Esophagus squamous epithelium (tissue), 5 donors: ENCODE results near the gene MCM3. TPM values are rescaled to one million over a fixed set of nuclear protein-coding genes. Genes with fewer than 3 reads are reported as not detected.

ENCODE experiments used
- DNase-seq: peaks from one replicate; lab custom pipeline; 2025; lab: John Stamatoyannopoulos, UW
- H3K27ac ChIP-seq, 4 donors: fragments of 200-600 bp; sonication (generic); one replicate each; pipeline ENCODE4 v1.5.1; 2016 to 2019; ENCODE audit warnings: mild to moderate bottlenecking in 1 of 4
- H3K27me3 ChIP-seq, 4 donors: fragments of 200-600 bp; sonication (generic); 1 replicate in 3 of 4; 2 replicates in 1 of 4; pipeline versions ENCODE4 v1.5.1 to v1.6.0; 2017 to 2021; ENCODE audit warnings: antibody characterized with exemption in 1 of 4
- H3K36me3 ChIP-seq, 3 donors: fragments of 200-600 bp; sonication (generic); one replicate each; pipeline ENCODE4 v1.5.1; 2016 to 2019
- H3K4me1 ChIP-seq, 3 donors: fragments of 200-600 bp; sonication (generic); one replicate each; pipeline ENCODE4 v1.5.1; 2017 to 2019
- H3K4me3 ChIP-seq, 4 donors: fragments of 200-600 bp; sonication (generic); 1 replicate in 3 of 4; 2 replicates in 1 of 4; pipeline ENCODE4 v1.5.1; 2016 to 2019; ENCODE audit warnings: mild to moderate bottlenecking in 2 of 4, moderate library complexity in 1 of 4
- H3K9me3 ChIP-seq, 3 donors: fragments of 200-600 bp; sonication (generic); one replicate each; pipeline ENCODE4 v1.5.1; 2016 to 2019
- POLR2A ChIP-seq, 4 donors: fragments of 450-650 bp; IDR thresholded peaks; one replicate each; pipeline ENCODE4 v1.6.1; 2017; ENCODE audit warnings: antibody characterized with exemption in 4 of 4, mild to moderate bottlenecking in 4 of 4, moderate library complexity in 3 of 4
- WGBS, 2 donors: methylation state at CpG; one replicate each; pipeline ENCODE4 v1.1.5; 2018; 5-methylcytosine and 5-hydroxymethylcytosine counted together
- intact Hi-C: fragments of 100-400 bp; cut with DNase I; formaldehyde crosslinking; loops from one replicate; pipeline ENCODE4 v1.15.0; 2022
- total RNA-seq, 4 donors: library from RNA; depleted of rRNA; stranded (reverse); fragments of >200 nt; gene quantifications; one replicate each; pipeline ENCODE4 v1.1.0, GENCODE V29; 2016
- TF ChIP-seq, protein P1 (sequence below), 6 experiments: fragments of 450-650 bp in 4 of 6; fragments of 200-600 bp in 2 of 6; sonication (generic) in 2 of 6; IDR thresholded peaks; one replicate each; pipeline ENCODE4 v1.5.1; 2016 to 2019; ENCODE audit warnings: antibody characterized with exemption in 6 of 6, mild to moderate bottlenecking in 4 of 6, moderate library complexity in 4 of 6
- donor health status: DM: yes; HTN: yes; CAD: no.

Gene MCM3
- total RNA-seq, 4 donors from 2014 or later: 37.5 to 70.3 (median 47.7) TPM

DNA sequence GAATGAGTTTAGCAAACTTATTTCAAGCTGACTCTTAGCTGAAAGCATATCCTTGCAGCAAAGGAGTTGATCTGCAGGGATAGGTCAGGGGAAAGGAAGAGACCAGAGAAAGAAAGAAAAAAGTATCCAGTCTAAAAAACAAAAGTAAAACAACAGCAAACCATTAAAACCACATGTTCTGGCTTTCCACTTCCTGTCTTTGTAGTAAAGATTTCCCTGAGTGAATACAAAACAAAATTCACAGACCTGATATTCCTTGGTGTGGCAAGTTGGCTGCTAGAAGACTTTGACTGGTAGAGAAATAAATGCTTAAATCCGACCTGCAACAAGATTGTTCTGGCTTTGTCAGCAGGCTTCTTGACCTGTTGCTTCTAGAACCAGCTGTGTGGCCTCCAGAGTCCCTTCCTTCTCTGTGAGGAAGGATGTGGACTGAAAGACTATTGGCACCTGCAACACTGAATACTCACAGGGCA, 23.4 kb upstream of the MCM3 start:
- intact Hi-C loops: no loop called here
- no peak overlapping the region for H3K4me3 ChIP-seq
- H3K9me3 ChIP-seq: no peaks in the 10 kb centered on the region
- H3K27ac ChIP-seq: no peak overlapping the region
- no peaks in the 10 kb centered on the region for H3K27me3 ChIP-seq
- H3K4me1 ChIP-seq: peaks cover 0 to 43% (median 17%) of the 10 kb centered on the region in 3 donors
- no peak for DNase-seq
- 29 to 67% methylated on average over 1 of the region's 1 CpG for WGBS, 2 donors
- no peaks in the 10 kb centered on the region for H3K36me3 ChIP-seq
- no peak for TF ChIP-seq POLR2A (IDR thresholded peaks at IDR 0.05)
- TF ChIP-seq, protein P1, sequence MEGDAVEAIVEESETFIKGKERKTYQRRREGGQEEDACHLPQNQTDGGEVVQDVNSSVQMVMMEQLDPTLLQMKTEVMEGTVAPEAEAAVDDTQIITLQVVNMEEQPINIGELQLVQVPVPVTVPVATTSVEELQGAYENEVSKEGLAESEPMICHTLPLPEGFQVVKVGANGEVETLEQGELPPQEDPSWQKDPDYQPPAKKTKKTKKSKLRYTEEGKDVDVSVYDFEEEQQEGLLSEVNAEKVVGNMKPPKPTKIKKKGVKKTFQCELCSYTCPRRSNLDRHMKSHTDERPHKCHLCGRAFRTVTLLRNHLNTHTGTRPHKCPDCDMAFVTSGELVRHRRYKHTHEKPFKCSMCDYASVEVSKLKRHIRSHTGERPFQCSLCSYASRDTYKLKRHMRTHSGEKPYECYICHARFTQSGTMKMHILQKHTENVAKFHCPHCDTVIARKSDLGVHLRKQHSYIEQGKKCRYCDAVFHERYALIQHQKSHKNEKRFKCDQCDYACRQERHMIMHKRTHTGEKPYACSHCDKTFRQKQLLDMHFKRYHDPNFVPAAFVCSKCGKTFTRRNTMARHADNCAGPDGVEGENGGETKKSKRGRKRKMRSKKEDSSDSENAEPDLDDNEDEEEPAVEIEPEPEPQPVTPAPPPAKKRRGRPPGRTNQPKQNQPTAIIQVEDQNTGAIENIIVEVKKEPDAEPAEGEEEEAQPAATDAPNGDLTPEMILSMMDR (IDR thresholded peaks at IDR 0.05): no peak

DNA sequence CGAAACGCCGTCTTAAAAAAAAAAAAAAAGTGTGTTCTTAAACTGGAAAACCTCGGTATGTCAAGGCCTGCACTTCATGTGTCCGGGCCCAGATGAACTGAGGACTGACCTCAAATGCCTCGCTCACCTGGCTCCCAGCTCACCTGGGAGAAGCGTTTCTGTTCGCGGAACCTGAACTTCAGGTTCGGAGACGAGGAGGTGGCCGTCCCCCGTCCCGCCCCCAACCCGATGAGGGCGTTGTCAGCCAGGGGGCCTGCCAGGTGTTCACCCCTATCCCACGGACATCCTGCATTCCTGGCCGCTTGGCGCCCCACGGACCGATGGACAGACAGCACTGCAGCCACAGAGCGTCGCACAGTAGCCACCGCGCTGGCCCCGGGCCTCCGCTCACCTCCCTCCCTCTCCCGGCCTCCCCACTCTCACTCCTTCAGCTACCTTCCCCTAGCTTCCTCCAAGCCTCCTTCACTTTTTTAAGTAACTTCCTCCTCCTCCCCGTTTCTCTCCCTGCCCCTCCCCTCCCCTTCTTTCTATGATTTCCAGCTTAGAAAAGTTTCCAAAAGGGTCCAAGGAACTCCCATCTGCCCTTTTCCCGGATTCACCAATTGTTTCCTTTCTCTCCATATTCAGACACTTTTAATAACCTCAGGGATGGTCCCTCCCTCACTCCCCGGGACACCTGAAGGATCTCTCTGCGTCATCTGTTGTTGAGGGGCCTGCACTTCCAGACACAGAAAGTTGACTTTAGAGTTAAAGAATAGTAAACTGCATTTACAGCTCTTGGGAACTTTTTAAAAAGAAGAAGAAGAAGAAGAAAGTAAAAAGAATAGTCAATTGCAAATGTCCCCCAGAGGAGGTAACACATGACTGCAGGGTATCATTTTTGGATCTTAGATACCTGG, 22.7 kb upstream of the MCM3 start:
- 56 to 74% methylated on average over 24 to 30 of the region's 32 CpGs for WGBS, 2 donors
- Histone ChIP-seq H3K9me3 (no peaks in the 10 kb centered on the region), H3K4me3 (no peak overlapping the region), H3K36me3 (no peaks in the 10 kb centered on the region), H3K27ac (peak overlapping the region in 2 of 4 donors; percentile 21 to 34), H3K27me3 (no peaks in the 10 kb centered on the region), H3K4me1 (peaks cover 0 to 43% (median 17%) of the 10 kb centered on the region in 3 donors)
- no peak for DNase-seq
- intact Hi-C loops: no loop called here
- TF ChIP-seq, protein P1 (IDR thresholded peaks at IDR 0.05): no peak
- no peak for TF ChIP-seq POLR2A (IDR thresholded peaks at IDR 0.05)

DNA sequence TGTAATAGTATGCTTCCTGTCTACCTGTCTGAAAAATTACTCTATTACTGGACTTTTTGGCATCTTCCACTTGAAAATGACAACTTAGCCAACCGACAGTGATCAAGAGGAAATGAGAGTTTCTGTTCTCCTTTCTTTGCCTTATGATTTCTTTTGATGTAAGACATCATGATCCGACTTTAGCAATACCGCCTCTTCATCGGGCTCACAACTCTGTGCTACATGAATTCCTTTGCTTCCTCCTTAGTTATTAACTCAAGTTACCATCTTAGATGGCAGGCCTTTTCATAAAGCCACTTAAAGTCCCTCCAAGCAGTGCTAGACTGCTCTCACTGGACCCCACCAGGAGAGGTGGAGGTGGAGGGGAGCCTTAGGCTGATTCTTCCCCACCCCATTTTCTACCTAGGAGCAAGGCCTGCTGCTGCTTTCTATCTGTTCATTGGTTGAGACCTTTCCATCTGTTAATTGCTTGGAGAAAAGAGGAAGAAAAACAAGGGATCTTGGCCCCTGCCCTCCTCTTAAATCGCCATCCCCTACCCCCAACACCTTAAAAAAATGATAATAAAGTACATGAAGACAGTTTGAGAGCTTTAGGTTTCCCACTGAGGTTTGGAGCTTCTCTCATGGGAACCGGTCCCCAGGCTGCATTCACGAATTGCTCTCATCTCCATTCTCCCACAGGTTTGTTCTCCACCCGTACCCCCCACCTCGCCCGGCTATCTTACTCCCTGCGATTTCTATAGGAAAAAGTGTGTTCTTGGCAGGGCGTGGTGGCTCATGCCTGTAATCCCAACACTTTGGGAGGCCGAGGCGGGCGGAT, 21.6 kb upstream of the MCM3 start:
- Histone ChIP-seq H3K4me3 (no peak overlapping the region), H3K4me1 (peaks cover 0 to 43% (median 17%) of the 10 kb centered on the region in 3 donors), H3K9me3 (no peaks in the 10 kb centered on the region), H3K36me3 (no peaks in the 10 kb centered on the region), H3K27me3 (no peaks in the 10 kb centered on the region), H3K27ac (peak overlapping the region in 3 of 4 donors; percentile 34 to 62 (median 42))
- 76 to 82% methylated on average over 12 to 14 of the region's 15 CpGs for WGBS, 2 donors
- TF ChIP-seq POLR2A (IDR thresholded peaks at IDR 0.05): no peak
- TF ChIP-seq, protein P1 (IDR thresholded peaks at IDR 0.05): no peak
- DNase-seq: no peak
- intact Hi-C loops: no loop called here

DNA sequence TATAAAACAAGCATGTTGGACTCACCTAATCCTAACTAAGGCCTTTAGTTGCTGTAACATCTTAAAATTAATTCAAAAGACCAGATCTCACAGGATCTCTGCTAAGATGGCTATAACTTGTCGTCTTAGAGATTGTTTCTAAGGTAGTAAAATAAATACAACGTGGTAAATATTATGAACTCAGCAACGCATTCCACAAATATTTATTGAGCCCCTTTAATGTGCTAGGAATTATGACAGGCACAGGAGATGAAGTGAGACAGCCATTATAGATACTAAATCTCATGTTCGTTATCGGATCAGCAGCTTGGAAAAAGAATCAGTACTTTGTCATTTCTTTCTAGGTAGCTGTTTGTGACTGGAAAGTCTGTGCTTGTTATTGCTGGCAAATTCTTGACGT, 20.9 kb upstream of the MCM3 start:
- Histone ChIP-seq H3K4me3 (no peak overlapping the region), H3K9me3 (no peaks in the 10 kb centered on the region), H3K27me3 (no peaks in the 10 kb centered on the region), H3K36me3 (no peaks in the 10 kb centered on the region), H3K27ac (peak overlapping the region in 3 of 4 donors; percentile 34 to 62 (median 42)), H3K4me1 (peaks cover 0 to 43% (median 17%) of the 10 kb centered on the region in 3 donors)
- DNase-seq: no peak
- WGBS, 2 donors: 21 to 33% methylated on average over 6 of the region's 6 CpGs
- TF ChIP-seq, protein P1 (IDR thresholded peaks at IDR 0.05): no peak
- TF ChIP-seq POLR2A (IDR thresholded peaks at IDR 0.05): no peak
- intact Hi-C loops: no loop called here
